ENCODE measurements around the gene CLEC2L. TPM values are rescaled to one million over a fixed set of nuclear protein-coding genes. Genes with fewer than 3 reads are reported as not detected.

CLEC2L gene
- total RNA-seq, 1 experiment from 2014 or later: not detected

- H3K27ac Mint-ChIP-seq (ENCODE audit: unreplicated experiment): no peak overlapping the region
- H3K9me3 Mint-ChIP-seq (ENCODE audit: low read depth, unreplicated experiment): no peaks in the 10 kb centered on the region
- H3K4me3 Mint-ChIP-seq (ENCODE audit: low read depth, unreplicated experiment): no peak overlapping the region
- H3K4me1 Mint-ChIP-seq (ENCODE audit: low read depth, unreplicated experiment): no peaks in the 10 kb centered on the region
- no TSS peak for BruUV-seq (replicated peaks)
- intact Hi-C loops (cut with micrococcal nuclease; ENCODE audit: unreplicated experiment): no loop called here
- TF ChIP-seq CTCF (IDR thresholded peaks at IDR 0.05; ENCODE audit: unreplicated experiment): no peak
- no peaks in the 10 kb centered on the region for H3K36me3 Mint-ChIP-seq (ENCODE audit: insufficient read depth, unreplicated experiment)
- H3K27me3 Mint-ChIP-seq (ENCODE audit: unreplicated experiment): no peaks in the 10 kb centered on the region
- CTCF ChIA-PET: interaction anchor here (0.6 kb wide), 1 partner anchor 61 kb away, joined by 4 read pairs; no protein-coding TSS in a partner anchor
- DNase-seq: no peak
Observed at GRCh38 chr7:139571190-139571589, 47.7 kb downstream of the CLEC2L start.

DNA sequence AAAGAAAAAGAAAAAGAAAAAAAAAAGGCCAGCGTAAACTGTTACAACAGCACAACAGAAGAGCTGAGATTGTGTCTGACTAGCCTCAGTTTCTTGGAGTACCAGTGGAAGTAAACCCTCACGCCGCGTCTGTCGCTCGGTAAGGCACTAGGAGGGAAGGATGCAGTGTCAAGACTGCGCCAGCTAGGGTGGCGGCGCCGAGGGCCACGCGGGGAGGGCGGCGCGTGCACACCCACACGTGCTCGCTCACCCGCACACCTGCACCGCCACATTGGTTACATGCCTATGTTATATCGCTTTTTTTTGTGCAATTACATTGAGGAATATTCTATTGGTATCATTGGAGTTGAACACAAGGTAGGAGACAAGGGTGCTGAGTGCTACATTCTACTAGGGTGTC, 48.2 kb downstream of the CLEC2L start:
- no peak for DNase-seq
- intact Hi-C loops (cut with micrococcal nuclease; ENCODE audit: unreplicated experiment): no loop called here
- Mint-ChIP-seq H3K36me3 (ENCODE audit: insufficient read depth, unreplicated experiment) (no peaks in the 10 kb centered on the region), H3K4me3 (ENCODE audit: low read depth, unreplicated experiment) (no peak overlapping the region), H3K9me3 (ENCODE audit: low read depth, unreplicated experiment) (no peaks in the 10 kb centered on the region), H3K27me3 (ENCODE audit: unreplicated experiment) (no peaks in the 10 kb centered on the region), H3K27ac (ENCODE audit: unreplicated experiment) (no peak overlapping the region), H3K4me1 (ENCODE audit: low read depth, unreplicated experiment) (no peaks in the 10 kb centered on the region)
- CTCF ChIA-PET: interaction anchor here (0.6 to 1.1 kb wide), 2 partner anchors 30 to 61 kb away, joined by 3 to 4 read pairs; no protein-coding TSS in a partner anchor
- BruUV-seq (replicated peaks): no TSS peak
- TF ChIP-seq CTCF (IDR thresholded peaks at IDR 0.05; ENCODE audit: unreplicated experiment): no peak

GRCh38 chr7:139572071-139572470, 48.6 kb downstream of the CLEC2L start:
- no TSS peak for BruUV-seq (replicated peaks)
- CTCF ChIA-PET: interaction anchor here (0.7 to 1.1 kb wide), 2 partner anchors 30 to 1019 kb away, joined by 3 read pairs; no protein-coding TSS in a partner anchor
- Mint-ChIP-seq H3K9me3 (ENCODE audit: low read depth, unreplicated experiment) (no peaks in the 10 kb centered on the region), H3K27ac (ENCODE audit: unreplicated experiment) (no peak overlapping the region), H3K27me3 (ENCODE audit: unreplicated experiment) (no peaks in the 10 kb centered on the region), H3K4me1 (ENCODE audit: low read depth, unreplicated experiment) (no peaks in the 10 kb centered on the region), H3K4me3 (ENCODE audit: low read depth, unreplicated experiment) (no peak overlapping the region), H3K36me3 (ENCODE audit: insufficient read depth, unreplicated experiment) (no peaks in the 10 kb centered on the region)
- TF ChIP-seq CTCF (IDR thresholded peaks at IDR 0.05; ENCODE audit: unreplicated experiment): no peak
- intact Hi-C loops (cut with micrococcal nuclease; ENCODE audit: unreplicated experiment): no loop called here
- DNase-seq: no peak

DNA sequence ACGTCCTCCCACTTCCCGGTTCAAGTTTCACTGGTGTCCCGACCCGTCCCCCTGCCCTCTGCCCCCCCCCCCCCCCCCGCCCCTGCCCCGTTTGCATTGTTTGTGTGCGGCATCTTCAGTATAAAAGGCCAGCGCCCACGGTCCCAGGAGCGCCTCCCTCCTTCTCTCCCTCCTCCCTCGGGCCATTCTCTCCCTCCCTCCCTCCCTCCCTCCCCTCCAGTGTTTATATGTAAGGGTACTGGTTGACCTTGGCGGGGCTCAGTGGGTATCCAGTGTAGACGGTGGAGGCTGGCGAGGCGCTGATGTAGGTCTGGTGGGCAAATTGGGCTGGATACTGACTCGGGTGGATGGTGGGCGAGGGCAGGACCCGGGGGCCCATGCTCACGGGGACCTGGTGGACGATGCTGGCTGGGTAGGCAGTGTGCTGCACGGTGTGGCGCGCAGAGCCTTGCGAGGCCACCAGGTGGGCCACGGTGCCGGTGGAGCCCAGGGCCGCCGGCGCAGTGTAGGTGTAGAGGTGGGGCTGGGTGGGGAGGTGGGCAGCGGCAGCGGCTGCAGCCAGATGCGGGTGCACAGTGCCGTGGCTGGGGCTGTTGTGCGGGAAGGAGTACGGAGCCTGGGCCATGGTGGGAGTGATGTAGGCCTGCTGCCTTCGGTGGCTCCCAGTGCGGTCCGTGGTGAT, 49.4 kb downstream of the CLEC2L start:
- Mint-ChIP-seq H3K36me3 (ENCODE audit: insufficient read depth, unreplicated experiment) (no peaks in the 10 kb centered on the region), H3K9me3 (ENCODE audit: low read depth, unreplicated experiment) (no peaks in the 10 kb centered on the region), H3K27ac (ENCODE audit: unreplicated experiment) (no peak overlapping the region), H3K4me3 (ENCODE audit: low read depth, unreplicated experiment) (no peak overlapping the region), H3K4me1 (ENCODE audit: low read depth, unreplicated experiment) (no peaks in the 10 kb centered on the region), H3K27me3 (ENCODE audit: unreplicated experiment) (no peaks in the 10 kb centered on the region)
- no peak for TF ChIP-seq CTCF (IDR thresholded peaks at IDR 0.05; ENCODE audit: unreplicated experiment)
- intact Hi-C loops (cut with micrococcal nuclease; ENCODE audit: unreplicated experiment): no loop called here
- no TSS peak for BruUV-seq (replicated peaks)
- no peak for DNase-seq
- CTCF ChIA-PET: interaction anchor here (0.7 kb wide), 1 partner anchor 1018 kb away, joined by 3 read pairs; no protein-coding TSS in a partner anchor

Data from Calu3 (cell line).